ENCODE data around the gene PLS3. TPM values are rescaled to one million over a fixed set of nuclear protein-coding genes. Genes with fewer than 3 reads are reported as not detected.
"Not testable (repeated sequence)": the region's sequence is repeated elsewhere in the genome, so short reads cannot be mapped to it uniquely, and the experiment has no call there.

Gene PLS3
- polyA plus RNA-seq, 3 donors = 20.9 to 66.2 (median 61.4) TPM

GRCh38 chrX:115644397-115644796 lies 83.4 kb downstream of the PLS3 start:
- 80 to 97% (median 92%) methylated on average over 5 of the region's 5 CpGs for WGBS, 3 donors
- not testable (repeated sequence) for H3K27ac ChIP-seq (ENCODE audit: low read depth, low read length)

GRCh38 chrX:115649461-115650063 lies 88.6 kb downstream of the PLS3 start:
- no peak overlapping the region for H3K27ac ChIP-seq (ENCODE audit: low read depth, low read length)
- WGBS, 3 donors = 50 to 83% (median 65%) methylated on average over 5 of the region's 5 CpGs

- no peak overlapping the region for H3K27ac ChIP-seq (ENCODE audit: low read depth, low read length)
Observed at GRCh38 chrX:115650449-115650848, 89.5 kb downstream of the PLS3 start.

- 6 to 13% (median 11%) methylated on average over 2 of the region's 2 CpGs for whole genome bisulfite sequencing, 3 donors
- H3K27ac ChIP-seq (ENCODE audit: low read depth, low read length) = no peak overlapping the region
Observed at GRCh38 chrX:115650916-115651315, 89.9 kb downstream of the PLS3 start.

GRCh38 chrX:115652221-115652620 lies 91.2 kb downstream of the PLS3 start:
- H3K27ac ChIP-seq (ENCODE audit: low read depth, low read length) = no peak overlapping the region
- WGBS, 3 donors = 89 to 91% (median 90%) methylated on average over 5 of the region's 5 CpGs

GRCh38 chrX:115665122-115665521 lies 104.1 kb downstream of the PLS3 start:
- WGBS, 3 donors = 81 to 85% (median 85%) methylated on average over 9 of the region's 9 CpGs
- H3K27ac ChIP-seq (ENCODE audit: low read depth, low read length) = no peak overlapping the region

- WGBS, 3 donors = 7 to 16% (median 16%) methylated on average over 7 of the region's 7 CpGs
- H3K27ac ChIP-seq (ENCODE audit: low read depth, low read length) = no peak overlapping the region
Observed at GRCh38 chrX:115679460-115679859, 118.5 kb downstream of the PLS3 start.

GRCh38 chrX:115687595-115687994 lies 126.6 kb downstream of the PLS3 start:
- WGBS, 3 donors = 61 to 87% (median 61%) methylated on average over 4 of the region's 4 CpGs
- no peak overlapping the region for H3K27ac ChIP-seq (ENCODE audit: low read depth, low read length)

- no peak overlapping the region for H3K27ac ChIP-seq (ENCODE audit: low read depth, low read length)
- 62 to 73% (median 66%) methylated on average over 4 of the region's 4 CpGs for WGBS, 3 donors
Observed at GRCh38 chrX:115689931-115690330, 129.0 kb downstream of the PLS3 start.

GRCh38 chrX:115690511-115691216 lies 129.7 kb downstream of the PLS3 start:
- 10 to 30% (median 18%) methylated on average over 4 of the region's 4 CpGs for WGBS, 3 donors
- no peak overlapping the region for H3K27ac ChIP-seq (ENCODE audit: low read depth, low read length)

GRCh38 chrX:115693476-115693875 lies 132.5 kb downstream of the PLS3 start:
- no peak overlapping the region for H3K27ac ChIP-seq (ENCODE audit: low read depth, low read length)
- WGBS, 3 donors = 44 to 78% (median 76%) methylated on average over 5 to 6 of the region's 6 CpGs

- WGBS, 3 donors = 25 to 68% (median 44%) methylated on average over 6 of the region's 6 CpGs
Observed at GRCh38 chrX:115694028-115694427, 133.1 kb downstream of the PLS3 start.

GRCh38 chrX:115696039-115696438 lies 135.1 kb downstream of the PLS3 start:
- 36 to 76% (median 48%) methylated on average over 6 of the region's 6 CpGs for WGBS, 3 donors
- no peak overlapping the region for H3K27ac ChIP-seq (ENCODE audit: low read depth, low read length)

More at GRCh38 chrX:115694028-115694427, 133.1 kb downstream of the PLS3 start:
- H3K27ac ChIP-seq (ENCODE audit: low read depth, low read length) = no peak overlapping the region

GRCh38 chrX:115696939-115697338 lies 136.0 kb downstream of the PLS3 start:
- no peak overlapping the region for H3K27ac ChIP-seq (ENCODE audit: low read depth, low read length)

- 89 to 93% (median 91%) methylated on average over 2 of the region's 2 CpGs for WGBS, 3 donors
- no peak overlapping the region for H3K27ac ChIP-seq (ENCODE audit: low read depth, low read length)
Observed at GRCh38 chrX:115697806-115698205, 136.8 kb downstream of the PLS3 start.

All from adipose tissue (tissue), 3 donors.